Right lobe of liver (tissue), 4 donors: Measurements from ENCODE around the gene NPY4R.
"Not testable (repeated sequence)": the region's sequence is repeated elsewhere in the genome, so short reads cannot be mapped to it uniquely, and the experiment has no call there.

Experiments
- CTCF ChIP-seq, 4 donors: fragments of 200-600 bp in 3 of 4; fragments of 450-650 bp in 1 of 4; IDR thresholded peaks; one replicate each; pipeline versions ENCODE4 v1.5.1 to v1.8.0; 2016 to 2022; ENCODE audit warnings: antibody characterized with exemption in 4 of 4, mild to moderate bottlenecking in 2 of 4
- POLR2A ChIP-seq: fragments of 450-650 bp; IDR thresholded peaks from one replicate; pipeline ENCODE4 v1.6.1; 2017; ENCODE audit warnings: antibody characterized with exemption, mild to moderate bottlenecking
- donor health status: DM: no; HTN: no; CAD: no.
- donor health status: DM: no; HTN: no; CAD: no.
- donor health status: DM: no; HTN: yes; CAD: no.

DNA sequence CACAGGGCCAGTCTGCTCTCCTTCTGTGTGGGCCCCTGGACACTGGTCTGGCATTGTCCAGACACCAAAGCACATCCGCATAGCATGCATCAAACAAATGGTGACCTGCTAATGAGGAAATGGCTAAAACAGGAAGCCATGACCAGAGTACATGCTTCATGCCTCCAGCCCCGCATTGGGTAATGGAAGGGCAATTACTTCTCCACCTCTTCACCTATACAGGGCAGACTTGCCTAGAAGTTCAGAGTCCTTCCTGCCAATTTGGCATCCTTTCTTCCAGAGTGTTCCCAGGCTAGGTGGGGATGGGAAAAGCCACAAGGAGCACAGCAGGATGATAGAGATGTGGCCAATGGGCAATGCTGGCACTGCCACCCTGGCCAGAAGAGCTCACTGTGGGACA lies 32.1 kb upstream of the NPY4R start:
- not testable (repeated sequence) for TF ChIP-seq CTCF (IDR thresholded peaks at IDR 0.05); POLR2A
